ENCODE measurements around the gene SLC22A4.

Gene SLC22A4

GRCh38 chr5:132274050-132274792 is 20.0 kb upstream of the SLC22A4 start:
- DNase-seq (ENCODE audit: low read depth in 1 of 2, low spot score in 1 of 2) = no peak

GRCh38 chr5:132275367-132276220 is 18.6 kb upstream of the SLC22A4 start:
- no peak for DNase-seq (ENCODE audit: low read depth in 1 of 2, low spot score in 1 of 2)

DNA sequence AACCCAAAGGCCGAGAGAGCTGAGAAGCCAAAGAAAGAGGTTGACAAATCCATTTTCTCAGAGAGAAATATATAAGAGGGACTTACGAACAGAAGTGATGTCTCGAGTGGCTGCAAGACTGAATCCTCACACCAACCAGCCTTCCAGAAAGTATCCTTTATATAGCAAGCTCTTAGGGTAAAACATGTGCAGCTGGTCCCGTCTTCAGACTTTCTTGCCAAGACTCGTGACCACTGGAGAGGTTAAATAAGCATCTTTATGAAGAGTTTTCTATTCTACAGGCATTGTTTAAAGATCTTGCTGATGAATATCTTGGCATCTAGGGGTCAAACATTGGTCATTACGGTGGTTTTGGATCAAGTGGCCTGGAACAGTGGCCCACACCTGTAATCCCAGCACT is 16.9 kb upstream of the SLC22A4 start:
- DNase-seq (ENCODE audit: low read depth in 1 of 2, low spot score in 1 of 2) = no peak

- no peak for DNase-seq (ENCODE audit: low read depth in 1 of 2, low spot score in 1 of 2)
Measured at GRCh38 chr5:132277971-132278853, 16.0 kb upstream of the SLC22A4 start.

GRCh38 chr5:132279801-132280200 is 14.4 kb upstream of the SLC22A4 start:
- no peak for DNase-seq (ENCODE audit: low read depth in 1 of 2, low spot score in 1 of 2)

DNA sequence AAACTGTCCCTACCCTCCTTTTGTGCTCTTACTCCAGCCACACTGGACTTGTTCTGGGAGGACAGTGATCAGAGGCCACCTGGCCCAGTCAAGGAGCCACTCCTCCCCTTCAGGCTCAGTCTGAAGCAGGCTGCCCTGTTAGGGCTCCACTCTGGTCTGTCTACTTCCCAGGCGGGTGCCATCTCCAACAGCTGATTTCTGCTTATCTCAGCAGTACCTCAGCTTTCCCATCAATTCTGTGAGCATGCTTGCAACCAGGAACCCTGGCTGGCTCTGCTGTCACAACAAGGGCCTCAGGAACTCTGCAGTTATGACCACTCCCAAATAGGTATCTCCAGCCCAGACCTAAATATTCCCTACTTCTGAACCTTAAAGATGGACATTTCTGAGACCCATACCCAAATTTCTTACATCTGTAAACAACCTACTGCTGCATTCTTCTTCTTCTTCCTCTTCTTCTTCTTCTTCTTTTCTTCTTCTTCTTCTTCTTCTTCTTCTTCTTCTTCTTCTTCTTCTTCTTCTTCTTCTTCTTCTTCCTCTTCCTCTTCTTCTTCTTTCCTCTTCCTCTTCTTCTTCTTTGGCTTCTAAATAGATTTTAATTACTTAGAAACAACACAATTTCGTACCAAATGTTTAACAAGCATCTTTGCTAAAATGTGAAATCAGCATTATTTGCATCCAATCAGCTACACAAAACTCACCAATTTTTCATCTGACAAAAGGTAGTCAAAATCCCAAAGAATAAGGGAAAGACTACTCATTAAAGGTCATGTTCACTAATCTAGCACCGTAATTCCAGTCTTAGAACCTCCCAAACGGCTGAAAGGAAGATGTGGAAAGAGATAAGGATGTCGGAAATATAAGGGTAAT is 13.6 kb upstream of the SLC22A4 start:
- DNase-seq (ENCODE audit: low read depth in 1 of 2, low spot score in 1 of 2) = no peak

DNA sequence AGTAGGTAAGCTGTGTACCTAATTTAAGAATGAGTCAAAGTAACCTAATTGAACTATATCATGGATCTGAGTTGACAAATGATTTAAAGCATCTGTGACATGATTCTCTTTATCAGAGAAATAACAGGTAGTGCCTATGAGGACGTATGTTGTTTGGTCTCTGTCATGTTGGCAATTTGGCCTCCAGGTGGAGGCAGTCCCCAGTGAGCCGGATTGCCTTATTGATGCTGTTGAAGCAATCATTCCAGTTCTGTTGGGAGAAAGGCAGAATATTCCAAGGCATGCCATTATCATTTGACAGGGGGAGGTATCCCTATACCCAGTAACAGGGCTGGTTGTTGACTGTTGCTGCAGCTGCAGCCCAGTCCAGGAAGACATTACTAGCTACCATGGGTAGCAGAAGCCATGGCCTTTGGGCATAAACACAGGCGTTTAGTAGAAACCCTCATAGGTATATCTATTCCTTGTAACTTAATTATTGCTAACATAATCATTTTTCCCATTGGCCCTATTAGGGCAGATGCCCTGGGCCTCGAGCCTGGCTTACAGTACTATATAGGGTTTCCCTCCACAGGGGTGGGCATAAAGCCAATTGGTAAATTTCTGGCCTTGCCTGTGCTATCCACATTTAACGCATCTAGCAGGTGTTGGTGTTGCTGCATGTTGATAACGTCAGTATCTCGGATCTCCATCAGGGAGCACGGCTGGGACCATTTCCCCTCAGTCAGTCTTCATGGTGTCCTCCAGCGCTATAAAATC is 12.2 kb upstream of the SLC22A4 start:
- DNase-seq (ENCODE audit: low read depth in 1 of 2, low spot score in 1 of 2) = no peak

DNA sequence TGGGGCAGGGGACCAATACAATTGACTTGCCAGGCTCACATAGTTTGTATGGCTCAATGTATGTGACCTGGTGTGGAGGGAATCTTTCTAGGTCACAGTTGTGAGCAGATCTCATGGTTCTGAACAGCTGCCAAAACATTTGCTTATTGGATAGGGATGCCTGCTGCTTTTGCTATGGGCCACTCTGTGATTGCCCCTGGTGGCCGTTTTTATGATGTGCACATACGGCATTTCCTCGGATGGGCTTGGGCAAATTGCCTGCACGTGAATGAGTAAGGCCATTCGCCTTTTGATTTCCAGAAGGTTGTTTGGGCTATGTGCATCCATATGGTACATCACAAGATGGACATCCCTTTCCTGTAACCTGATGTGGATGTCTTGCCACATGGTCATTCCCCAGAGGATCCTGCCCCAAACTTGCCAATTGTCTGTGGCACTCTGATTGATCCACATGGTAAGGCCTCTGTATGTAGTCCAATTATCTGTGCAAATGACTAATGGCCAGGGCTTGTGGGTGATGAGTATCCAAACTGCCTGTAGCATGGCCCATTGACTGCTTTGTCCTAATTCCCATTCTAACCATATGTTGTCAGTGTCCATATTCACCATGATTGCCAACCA is 10.7 kb upstream of the SLC22A4 start:
- DNase-seq (ENCODE audit: low read depth in 1 of 2, low spot score in 1 of 2) = no peak

- DNase-seq (ENCODE audit: low read depth in 1 of 2, low spot score in 1 of 2) = no peak
Measured at GRCh38 chr5:132289097-132289496, 5.1 kb upstream of the SLC22A4 start.

DNA sequence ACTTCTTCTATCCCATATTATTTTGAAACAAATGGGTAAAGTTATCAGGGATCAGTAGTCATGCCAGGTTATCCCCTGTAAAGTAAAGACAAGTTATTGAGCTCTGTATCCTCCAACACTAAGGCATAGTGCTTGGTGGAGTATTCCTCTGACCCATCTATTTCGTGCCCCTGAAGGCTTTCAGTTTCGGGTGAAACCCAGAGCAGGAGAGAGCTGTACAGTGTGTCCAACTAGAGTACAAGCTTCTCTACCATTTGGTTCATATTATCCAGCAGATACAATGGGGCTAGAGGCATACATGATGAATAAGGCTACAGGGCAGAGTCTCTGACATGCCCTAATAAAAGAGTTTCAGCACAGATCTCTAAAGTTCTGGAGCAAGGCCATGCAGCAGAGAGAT is 3.2 kb upstream of the SLC22A4 start:
- DNase-seq (ENCODE audit: low read depth in 1 of 2, low spot score in 1 of 2) = no peak

- peak in 1 of 2 donors; percentile 47 for DNase-seq (ENCODE audit: low read depth in 1 of 2, low spot score in 1 of 2)
Measured at GRCh38 chr5:132293066-132293991, 865 bp upstream of the SLC22A4 start.

DNA sequence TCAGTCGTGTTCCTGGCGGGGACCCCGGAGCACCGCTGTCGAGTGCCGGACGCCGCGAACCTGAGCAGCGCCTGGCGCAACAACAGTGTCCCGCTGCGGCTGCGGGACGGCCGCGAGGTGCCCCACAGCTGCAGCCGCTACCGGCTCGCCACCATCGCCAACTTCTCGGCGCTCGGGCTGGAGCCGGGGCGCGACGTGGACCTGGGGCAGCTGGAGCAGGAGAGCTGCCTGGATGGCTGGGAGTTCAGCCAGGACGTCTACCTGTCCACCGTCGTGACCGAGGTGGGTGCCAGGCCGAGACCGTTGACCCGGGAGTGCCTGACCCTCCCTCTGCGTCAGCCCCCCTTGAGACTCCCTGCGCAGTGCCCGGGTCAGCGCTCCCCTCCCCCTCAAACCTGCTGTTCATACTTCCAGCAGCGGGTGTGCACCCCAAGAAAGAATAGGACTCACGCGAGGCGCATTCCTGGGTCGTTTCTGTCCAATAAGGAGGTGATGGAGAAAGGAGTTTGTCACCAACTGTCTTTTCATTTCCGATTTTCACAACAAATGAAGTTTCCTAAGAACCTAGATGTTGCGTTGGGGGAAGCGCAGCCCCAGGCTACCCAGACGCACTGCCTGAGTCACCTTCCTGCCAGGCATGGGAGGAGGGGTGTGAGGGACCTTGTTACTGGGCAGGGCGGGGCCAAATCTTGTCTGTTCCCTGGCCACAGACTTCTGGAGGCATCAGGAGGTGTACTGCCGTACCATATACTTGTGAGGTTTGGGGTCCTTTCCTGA is 722 bp downstream of the SLC22A4 start:
- peak in 1 of 2 donors; percentile 47 for DNase-seq (ENCODE audit: low read depth in 1 of 2, low spot score in 1 of 2)

GRCh38 chr5:132295505-132296411 is 1.6 kb downstream of the SLC22A4 start:
- no peak for DNase-seq (ENCODE audit: low read depth in 1 of 2, low spot score in 1 of 2)

DNA sequence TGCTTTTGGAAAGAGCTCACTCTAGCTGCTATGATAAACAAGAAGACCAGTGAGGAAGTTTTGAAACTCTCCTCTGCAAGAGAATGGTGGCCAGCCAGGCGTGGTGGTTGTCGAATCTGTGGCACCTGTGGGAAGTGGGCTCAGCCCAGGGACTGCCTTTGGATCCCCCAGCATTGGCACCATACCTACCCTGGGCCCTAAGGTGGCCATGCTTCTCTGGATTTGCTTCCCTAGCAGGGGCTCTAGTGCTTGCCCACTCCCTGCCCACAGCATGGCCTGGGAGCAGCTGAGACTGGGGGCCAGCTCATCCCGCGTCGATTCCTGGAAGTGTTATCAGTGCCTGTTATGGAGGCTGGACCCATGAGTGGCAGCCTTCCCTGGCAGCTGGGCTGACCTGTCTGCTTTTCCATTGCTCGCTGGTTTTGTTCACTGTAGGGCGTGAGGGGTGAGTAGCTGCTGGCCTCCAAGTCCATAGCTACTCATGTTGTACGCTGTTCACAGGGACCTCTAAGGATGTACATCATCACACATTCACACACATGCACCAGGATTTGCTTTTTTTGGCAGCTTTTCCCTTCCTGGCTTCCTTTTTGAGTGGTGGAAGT is 2.3 kb downstream of the SLC22A4 start:
- DNase-seq (ENCODE audit: low read depth in 1 of 2, low spot score in 1 of 2) = no peak

DNA sequence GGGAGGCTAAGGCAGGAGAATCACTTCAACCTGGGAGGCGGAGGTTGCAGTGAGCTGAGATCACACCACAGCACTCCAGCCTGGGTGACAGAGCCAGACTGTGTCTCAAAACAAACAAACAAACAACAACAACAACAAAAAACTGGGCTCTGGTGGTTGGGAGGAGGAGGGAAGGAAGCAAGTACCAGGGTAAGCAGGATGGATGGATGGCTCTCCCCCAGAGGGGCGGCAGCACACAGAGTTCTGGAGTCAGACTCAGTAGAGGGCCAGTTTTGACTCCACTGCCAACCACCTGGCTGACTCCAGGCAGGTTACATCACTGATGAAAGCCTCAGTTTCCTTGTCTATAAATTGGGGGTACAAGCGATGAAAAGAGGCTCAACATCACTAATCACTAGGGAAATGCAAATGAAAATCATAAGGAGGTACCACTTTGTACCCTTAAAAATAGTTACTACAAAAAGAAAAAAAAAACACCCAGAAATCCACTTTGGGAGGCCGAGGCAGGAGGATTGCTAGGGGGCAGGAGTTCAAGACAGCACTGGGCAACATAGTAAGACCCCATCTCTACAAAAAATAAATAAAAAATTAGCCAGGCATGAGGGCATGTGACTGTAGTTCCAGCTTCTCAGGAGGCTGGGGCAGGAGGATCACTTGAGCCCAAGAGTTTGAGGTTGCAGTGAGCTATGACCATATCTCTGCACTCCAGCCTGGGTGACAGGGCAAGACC is 3.2 kb downstream of the SLC22A4 start:
- DNase-seq (ENCODE audit: low read depth in 1 of 2, low spot score in 1 of 2) = no peak

Measured in activated T-helper 1 cell treated with anti-CD3 and anti-CD28 coated beads, Interleukin-2, amount 50 U/mL, for 16 hours (primary cell).